ENCODE data around the gene EGFL7.

Gene EGFL7

GRCh38 chr9:136719195-136719880, 56.6 kb downstream of the EGFL7 start:
- no peak for DNase-seq

DNA sequence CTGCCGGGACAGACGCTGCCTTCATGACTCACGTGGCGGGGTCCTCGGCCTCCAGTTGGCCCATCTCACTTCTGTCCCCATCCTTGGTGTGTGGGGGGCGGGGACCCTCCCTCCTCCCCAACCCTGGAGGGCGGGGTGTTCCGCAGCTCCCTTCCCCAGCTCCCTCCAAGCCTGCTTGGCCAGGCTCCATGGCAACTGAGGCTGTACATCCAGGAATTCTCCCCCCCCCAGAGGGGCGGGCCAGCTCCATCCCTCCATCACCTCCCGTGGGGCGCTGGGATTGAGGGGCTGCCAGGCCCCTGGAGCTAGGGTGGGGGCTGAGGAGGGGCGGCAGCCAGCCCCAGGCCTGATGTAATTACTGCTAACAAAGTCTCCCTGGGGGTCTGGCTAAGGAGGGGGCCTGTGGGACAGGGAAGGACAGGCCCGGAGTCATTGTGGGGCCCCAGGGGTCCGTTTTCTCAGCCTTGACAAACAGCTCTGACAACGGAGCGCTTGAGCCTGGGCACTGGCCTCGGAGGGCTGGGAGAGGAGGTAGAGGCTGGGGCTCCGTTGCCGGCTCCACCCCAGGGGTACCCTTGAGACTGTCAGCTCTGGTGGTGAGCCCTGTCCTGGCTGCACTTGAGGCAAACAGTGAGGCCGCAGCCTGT, 57.7 kb downstream of the EGFL7 start:
- DNase-seq, result no peak

GRCh38 chr9:136720898-136721338, 58.2 kb downstream of the EGFL7 start:
- no peak for DNase-seq

- DNase-seq, result peak in 2 of 14 donors; percentile 29 to 54
Measured at GRCh38 chr9:136721339-136722092, 58.8 kb downstream of the EGFL7 start.
